Activated CD4-positive, CD25-positive, alpha-beta regulatory T cell treated with anti-CD3 and anti-CD28 coated beads, Interleukin-2, amount 50 U/mL, for 24 hours (primary cell): ENCODE measurements around the gene SLC47A2.

Experiments used
- ATAC-seq, 2 donors: fragments of 150-1000 bp; cut with Tn5 transposase; one replicate each; pipeline ENCODE4 v1.10.0; 2021; ENCODE audit warnings: mild to moderate bottlenecking in 1 of 2, moderate library complexity in 1 of 2

Gene SLC47A2

GRCh38 chr17:19644493-19645210 lies 71.7 kb downstream of the SLC47A2 start:
- ATAC-seq, result no peak

DNA sequence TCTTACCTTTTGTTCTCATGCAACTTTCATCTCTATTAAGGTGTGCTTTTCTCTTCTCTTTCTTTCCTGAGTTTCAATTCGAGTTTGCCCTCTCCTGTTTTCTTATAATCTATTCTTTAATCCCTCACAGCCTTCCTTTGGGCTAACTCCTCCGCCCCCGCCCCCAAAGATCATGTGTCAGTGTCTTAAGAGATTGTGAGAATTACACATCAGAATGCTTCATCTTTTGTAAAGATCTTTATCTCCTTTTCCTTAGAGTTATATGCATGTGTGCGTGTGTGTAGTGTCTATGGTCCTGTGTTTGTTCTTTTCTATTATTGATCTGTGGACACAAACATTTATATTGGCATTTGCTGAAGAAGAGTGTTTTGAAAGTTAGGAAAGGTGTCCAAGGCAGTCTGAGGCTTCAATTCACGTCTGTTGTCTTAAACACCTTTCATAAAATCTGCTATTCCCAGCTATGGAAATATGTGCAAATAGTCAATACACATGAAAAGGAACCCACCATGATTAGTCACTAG lies 74.0 kb downstream of the SLC47A2 start:
- no peak for ATAC-seq

DNA sequence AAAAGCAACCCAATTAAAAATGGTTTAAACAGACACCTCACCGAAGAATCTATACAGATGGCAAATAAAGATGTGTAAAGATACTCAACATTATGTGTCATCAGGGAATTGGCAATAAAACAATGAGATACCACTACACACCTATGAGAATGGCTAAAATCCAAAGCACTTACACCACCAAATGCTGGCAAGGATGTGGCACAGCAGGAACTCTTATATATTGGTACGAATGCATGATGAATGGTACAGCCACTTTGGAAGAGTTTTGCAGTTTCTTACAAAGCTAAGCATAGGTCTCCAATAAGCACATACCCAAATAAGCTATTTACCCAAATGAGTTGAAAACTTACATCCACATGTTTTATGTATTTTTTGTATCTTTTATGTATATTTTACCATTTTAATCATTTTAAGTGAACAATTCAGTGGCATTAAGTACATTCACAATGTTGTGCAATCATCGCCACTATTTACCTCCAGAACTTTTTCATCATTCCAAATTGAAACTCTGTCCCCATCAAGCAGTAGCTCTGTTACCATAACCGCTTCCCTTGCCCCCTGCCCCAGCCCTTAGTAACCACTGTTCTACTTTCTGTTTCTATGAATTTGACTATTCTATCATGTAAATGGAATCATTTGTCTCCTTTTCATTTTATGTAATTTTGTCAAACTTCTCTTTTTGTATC lies 74.6 kb downstream of the SLC47A2 start:
- ATAC-seq, result no peak

DNA sequence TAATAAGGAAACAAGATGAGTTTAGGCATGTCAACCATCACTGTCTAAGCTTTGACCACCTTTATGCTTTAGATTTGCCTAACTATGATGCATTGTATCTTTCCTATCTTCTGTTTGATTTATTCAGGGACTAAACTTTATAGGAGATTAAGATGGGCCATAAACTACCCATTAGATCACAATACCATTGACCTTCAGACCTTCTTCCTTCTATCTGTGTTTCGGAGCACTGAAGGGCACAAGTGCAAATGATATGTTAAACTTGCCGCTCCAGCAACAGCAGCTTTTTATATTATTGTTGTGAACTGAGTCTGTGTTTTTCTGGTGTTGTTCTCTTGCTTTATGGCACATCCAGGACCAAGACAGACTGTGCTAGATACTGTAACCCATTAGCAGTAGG lies 84.5 kb downstream of the SLC47A2 start:
- ATAC-seq, result no peak

GRCh38 chr17:19630661-19631060 lies 85.7 kb downstream of the SLC47A2 start:
- no peak for ATAC-seq

DNA sequence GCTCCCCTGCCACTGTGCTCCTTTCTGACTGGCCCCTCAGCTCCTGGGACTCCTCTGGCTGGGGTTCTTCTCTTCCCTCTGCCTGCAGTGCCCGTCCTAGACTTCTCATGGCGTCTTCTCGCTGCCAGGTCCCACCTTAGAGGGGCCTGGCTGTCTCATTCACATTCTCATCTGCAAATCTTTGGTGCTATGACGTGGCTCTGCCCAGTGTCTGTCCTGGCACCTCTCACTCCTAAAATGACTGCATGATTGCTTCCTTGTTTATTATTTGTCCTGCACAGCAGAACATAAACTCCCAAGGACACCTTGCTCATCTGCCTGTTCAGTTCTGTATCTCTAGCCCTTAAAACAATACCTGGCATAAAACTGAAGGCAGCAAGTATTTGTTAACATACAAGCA lies 86.3 kb downstream of the SLC47A2 start:
- ATAC-seq, result no peak

- no peak for ATAC-seq
Observed at GRCh38 chr17:19629449-19629848, 86.9 kb downstream of the SLC47A2 start.
